ENCODE results near the gene CCNK.

GRCh38 chr14:99561864-99562263 lies 80.7 kb downstream of the CCNK start:
- TF ChIP-seq CTCF (IDR thresholded peaks at IDR 0.05) (no peak), POLR2A (IDR thresholded peaks at IDR 0.05) (no peak), POLR2AphosphoS5 (IDR thresholded peaks at IDR 0.05) (no peak)
